ENCODE results near the gene ABLIM2. TPM values are rescaled to one million over a fixed set of nuclear protein-coding genes. Genes with fewer than 3 reads are reported as not detected.

The ABLIM2 gene
- total and polyA plus RNA-seq, 2 experiments from 2014 or later = 1.5 to 4.3 TPM

DNA sequence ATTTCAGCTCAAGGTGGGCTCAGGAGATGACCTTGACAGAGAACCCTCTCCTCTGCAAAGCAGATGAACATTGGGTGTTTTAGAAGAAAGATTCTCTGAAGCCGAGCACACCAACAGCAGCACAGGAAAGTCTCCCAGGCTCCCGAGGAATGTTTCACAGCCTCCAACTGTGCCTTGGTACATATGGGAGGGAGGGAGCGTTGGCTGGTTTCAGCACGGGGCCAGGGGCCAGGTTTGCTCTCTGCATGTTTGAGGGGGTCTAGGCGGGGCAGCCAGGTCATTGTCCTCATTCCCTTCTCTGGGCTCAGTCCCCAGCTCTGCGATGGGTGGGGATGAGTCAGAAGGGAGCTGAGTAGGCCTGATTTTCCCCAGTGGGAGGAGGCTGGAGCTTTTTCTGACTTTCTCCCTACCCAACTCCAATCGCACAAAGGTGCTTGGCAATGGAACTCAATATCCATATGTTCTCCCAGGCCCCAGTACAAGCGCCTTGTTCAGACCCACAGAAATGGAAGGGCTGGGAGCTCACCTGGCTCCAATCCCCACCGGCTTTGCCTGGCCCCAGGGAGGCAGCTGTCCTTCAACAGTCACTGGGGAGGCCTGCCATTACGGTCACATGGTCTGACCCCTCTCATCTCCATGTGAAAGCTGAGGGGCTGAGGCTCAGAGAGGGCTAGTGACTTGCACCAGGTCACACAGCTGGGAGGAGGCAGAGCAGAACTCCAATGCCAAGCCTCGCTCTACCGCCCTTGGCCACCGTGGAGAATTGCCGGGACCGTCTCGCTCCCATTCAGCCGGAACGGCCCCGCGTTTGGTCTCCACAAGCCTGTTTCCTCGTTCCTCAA lies 110.6 kb downstream of the ABLIM2 start:
- Histone ChIP-seq H3F3A (replicated peaks; ENCODE audit: low read depth) (peaks cover 7% of the 10 kb centered on the region; the same call in 1 of the 2 replicates), H4K20me1 (replicated peaks; ENCODE audit: insufficient read depth) (no peaks in the 10 kb centered on the region), H3K27me3 (ENCODE audit: insufficient read depth) (no peaks in the 10 kb centered on the region), H3K4me2 (peak overlapping the region; percentile 62), H3K27ac (ENCODE audit: low read depth) (0 out of 2 replicates have a peak overlapping the region, but pooled peaks have one; percentile 39), H3K36me3 (ENCODE audit: insufficient read depth) (no peaks in the 10 kb centered on the region), H2AFZ (0 out of 2 replicates have a peak overlapping the region, but pooled peaks have one; percentile 28), H3K9me2 (ENCODE audit: insufficient read depth) (no peaks in the 10 kb centered on the region), H3K4me3 (no peak overlapping the region), H3K79me2 (replicated peaks; ENCODE audit: insufficient read depth) (no peaks in the 10 kb centered on the region), H3K4me1 (ENCODE audit: insufficient read depth) (peaks cover 28% of the 10 kb centered on the region)
- H3K36me3 Mint-ChIP-seq (ENCODE audit: low read depth) = peaks cover 2% of the 10 kb centered on the region; the same call in 2 of the 3 replicates
- H3K27ac Mint-ChIP-seq = peak overlapping the region; percentile 84; the same call in 1 of the 2 replicates
- peak overlapping the region; percentile 26; the same call in 1 of the 3 replicates for H3K4me3 Mint-ChIP-seq
- ATAC-seq = 0 out of 3 replicates have a peak, but pooled peaks have one; percentile 2
- H3K9me3 Mint-ChIP-seq = peaks cover 4% of the 10 kb centered on the region; the same call in 2 of the 3 replicates
- H3K27me3 Mint-ChIP-seq (ENCODE audit: insufficient read depth, low read depth, poor library complexity) = peaks cover 18% of the 10 kb centered on the region
- H3K4me1 Mint-ChIP-seq = peaks cover 55% of the 10 kb centered on the region
- peak; percentile 36 for DNase-seq (ENCODE audit: low spot score)
- no peak for TF ChIP-seq EZH2phosphoT487 (IDR thresholded peaks at IDR 0.05; ENCODE audit: unreplicated experiment)
- TF ChIP-seq, protein P1, sequence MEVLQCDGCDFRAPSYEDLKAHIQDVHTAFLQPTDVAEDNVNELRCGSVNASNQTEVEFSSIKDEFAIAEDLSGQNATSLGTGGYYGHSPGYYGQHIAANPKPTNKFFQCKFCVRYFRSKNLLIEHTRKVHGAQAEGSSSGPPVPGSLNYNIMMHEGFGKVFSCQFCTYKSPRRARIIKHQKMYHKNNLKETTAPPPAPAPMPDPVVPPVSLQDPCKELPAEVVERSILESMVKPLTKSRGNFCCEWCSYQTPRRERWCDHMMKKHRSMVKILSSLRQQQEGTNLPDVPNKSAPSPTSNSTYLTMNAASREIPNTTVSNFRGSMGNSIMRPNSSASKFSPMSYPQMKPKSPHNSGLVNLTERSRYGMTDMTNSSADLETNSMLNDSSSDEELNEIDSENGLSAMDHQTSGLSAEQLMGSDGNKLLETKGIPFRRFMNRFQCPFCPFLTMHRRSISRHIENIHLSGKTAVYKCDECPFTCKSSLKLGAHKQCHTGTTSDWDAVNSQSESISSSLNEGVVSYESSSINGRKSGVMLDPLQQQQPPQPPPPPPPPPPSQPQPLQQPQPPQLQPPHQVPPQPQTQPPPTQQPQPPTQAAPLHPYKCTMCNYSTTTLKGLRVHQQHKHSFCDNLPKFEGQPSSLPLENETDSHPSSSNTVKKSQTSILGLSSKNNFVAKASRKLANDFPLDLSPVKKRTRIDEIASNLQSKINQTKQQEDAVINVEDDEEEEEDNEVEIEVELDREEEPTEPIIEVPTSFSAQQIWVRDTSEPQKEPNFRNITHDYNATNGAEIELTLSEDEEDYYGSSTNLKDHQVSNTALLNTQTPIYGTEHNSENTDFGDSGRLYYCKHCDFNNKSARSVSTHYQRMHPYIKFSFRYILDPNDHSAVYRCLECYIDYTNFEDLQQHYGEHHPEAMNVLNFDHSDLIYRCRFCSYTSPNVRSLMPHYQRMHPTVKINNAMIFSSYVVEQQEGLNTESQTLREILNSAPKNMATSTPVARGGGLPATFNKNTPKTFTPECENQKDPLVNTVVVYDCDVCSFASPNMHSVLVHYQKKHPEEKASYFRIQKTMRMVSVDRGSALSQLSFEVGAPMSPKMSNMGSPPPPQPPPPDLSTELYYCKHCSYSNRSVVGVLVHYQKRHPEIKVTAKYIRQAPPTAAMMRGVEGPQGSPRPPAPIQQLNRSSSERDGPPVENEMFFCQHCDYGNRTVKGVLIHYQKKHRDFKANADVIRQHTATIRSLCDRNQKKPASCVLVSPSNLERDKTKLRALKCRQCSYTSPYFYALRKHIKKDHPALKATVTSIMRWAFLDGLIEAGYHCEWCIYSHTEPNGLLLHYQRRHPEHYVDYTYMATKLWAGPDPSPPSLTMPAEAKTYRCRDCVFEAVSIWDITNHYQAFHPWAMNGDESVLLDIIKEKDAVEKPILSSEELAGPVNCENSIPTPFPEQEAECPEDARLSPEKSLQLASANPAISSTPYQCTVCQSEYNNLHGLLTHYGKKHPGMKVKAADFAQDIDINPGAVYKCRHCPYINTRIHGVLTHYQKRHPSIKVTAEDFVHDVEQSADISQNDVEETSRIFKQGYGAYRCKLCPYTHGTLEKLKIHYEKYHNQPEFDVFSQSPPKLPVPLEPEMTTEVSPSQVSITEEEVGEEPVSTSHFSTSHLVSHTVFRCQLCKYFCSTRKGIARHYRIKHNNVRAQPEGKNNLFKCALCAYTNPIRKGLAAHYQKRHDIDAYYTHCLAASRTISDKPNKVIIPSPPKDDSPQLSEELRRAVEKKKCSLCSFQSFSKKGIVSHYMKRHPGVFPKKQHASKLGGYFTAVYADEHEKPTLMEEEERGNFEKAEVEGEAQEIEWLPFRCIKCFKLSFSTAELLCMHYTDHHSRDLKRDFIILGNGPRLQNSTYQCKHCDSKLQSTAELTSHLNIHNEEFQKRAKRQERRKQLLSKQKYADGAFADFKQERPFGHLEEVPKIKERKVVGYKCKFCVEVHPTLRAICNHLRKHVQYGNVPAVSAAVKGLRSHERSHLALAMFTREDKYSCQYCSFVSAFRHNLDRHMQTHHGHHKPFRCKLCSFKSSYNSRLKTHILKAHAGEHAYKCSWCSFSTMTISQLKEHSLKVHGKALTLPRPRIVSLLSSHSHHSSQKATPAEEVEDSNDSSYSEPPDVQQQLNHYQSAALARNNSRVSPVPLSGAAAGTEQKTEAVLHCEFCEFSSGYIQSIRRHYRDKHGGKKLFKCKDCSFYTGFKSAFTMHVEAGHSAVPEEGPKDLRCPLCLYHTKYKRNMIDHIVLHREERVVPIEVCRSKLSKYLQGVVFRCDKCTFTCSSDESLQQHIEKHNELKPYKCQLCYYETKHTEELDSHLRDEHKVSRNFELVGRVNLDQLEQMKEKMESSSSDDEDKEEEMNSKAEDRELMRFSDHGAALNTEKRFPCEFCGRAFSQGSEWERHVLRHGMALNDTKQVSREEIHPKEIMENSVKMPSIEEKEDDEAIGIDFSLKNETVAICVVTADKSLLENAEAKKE (CRISPR knock-in tag; IDR thresholded peaks at IDR 0.05) = no peak
- TF ChIP-seq STAT1 (IDR thresholded peaks at IDR 0.05; ENCODE audit: unreplicated experiment) = no peak
- no peak for TF ChIP-seq CREB1 (CRISPR knock-in tag; IDR thresholded peaks at IDR 0.05; ENCODE audit: low read depth)
- no peak for TF ChIP-seq ZNF114 (CRISPR knock-in tag; IDR thresholded peaks at IDR 0.05)
- TF ChIP-seq, protein P2, sequence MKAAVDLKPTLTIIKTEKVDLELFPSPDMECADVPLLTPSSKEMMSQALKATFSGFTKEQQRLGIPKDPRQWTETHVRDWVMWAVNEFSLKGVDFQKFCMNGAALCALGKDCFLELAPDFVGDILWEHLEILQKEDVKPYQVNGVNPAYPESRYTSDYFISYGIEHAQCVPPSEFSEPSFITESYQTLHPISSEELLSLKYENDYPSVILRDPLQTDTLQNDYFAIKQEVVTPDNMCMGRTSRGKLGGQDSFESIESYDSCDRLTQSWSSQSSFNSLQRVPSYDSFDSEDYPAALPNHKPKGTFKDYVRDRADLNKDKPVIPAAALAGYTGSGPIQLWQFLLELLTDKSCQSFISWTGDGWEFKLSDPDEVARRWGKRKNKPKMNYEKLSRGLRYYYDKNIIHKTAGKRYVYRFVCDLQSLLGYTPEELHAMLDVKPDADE (IDR thresholded peaks at IDR 0.05) = no peak
- TF ChIP-seq, protein P3, sequence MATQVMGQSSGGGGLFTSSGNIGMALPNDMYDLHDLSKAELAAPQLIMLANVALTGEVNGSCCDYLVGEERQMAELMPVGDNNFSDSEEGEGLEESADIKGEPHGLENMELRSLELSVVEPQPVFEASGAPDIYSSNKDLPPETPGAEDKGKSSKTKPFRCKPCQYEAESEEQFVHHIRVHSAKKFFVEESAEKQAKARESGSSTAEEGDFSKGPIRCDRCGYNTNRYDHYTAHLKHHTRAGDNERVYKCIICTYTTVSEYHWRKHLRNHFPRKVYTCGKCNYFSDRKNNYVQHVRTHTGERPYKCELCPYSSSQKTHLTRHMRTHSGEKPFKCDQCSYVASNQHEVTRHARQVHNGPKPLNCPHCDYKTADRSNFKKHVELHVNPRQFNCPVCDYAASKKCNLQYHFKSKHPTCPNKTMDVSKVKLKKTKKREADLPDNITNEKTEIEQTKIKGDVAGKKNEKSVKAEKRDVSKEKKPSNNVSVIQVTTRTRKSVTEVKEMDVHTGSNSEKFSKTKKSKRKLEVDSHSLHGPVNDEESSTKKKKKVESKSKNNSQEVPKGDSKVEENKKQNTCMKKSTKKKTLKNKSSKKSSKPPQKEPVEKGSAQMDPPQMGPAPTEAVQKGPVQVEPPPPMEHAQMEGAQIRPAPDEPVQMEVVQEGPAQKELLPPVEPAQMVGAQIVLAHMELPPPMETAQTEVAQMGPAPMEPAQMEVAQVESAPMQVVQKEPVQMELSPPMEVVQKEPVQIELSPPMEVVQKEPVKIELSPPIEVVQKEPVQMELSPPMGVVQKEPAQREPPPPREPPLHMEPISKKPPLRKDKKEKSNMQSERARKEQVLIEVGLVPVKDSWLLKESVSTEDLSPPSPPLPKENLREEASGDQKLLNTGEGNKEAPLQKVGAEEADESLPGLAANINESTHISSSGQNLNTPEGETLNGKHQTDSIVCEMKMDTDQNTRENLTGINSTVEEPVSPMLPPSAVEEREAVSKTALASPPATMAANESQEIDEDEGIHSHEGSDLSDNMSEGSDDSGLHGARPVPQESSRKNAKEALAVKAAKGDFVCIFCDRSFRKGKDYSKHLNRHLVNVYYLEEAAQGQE (IDR thresholded peaks at IDR 0.05; ENCODE audit: unreplicated experiment) = no peak
- no peak for TF ChIP-seq ZNF331 (CRISPR knock-in tag; IDR thresholded peaks at IDR 0.05; ENCODE audit: low read depth)
